ENCODE data around the gene REC114. TPM values are rescaled to one million over a fixed set of nuclear protein-coding genes. Genes with fewer than 3 reads are reported as not detected.
A peak's percentile ranks its signal among the peaks of the same experiment; 100 is the strongest.
"Not testable (repeated sequence)": the region's sequence is repeated elsewhere in the genome, so short reads cannot be mapped to it uniquely, and the experiment has no call there.

REC114 gene
- total RNA-seq, 1 donor from 2014 or later: not detected

- no peaks in the 10 kb centered on the region for H3K36me3 Mint-ChIP-seq (ENCODE audit: low read depth)
- no peak overlapping the region for H3K27ac Mint-ChIP-seq
- no peak for DNase-seq (ENCODE audit: low spot score)
- intact Hi-C loops (cut with micrococcal nuclease): no loop called here
- no peaks in the 10 kb centered on the region for H3K9me3 Mint-ChIP-seq
- H3K27me3 Mint-ChIP-seq (ENCODE audit: low read depth): peaks cover 29% of the 10 kb centered on the region
- H3K4me1 Mint-ChIP-seq (ENCODE audit: low read depth): peaks cover 3% of the 10 kb centered on the region
- no peak overlapping the region for H3K4me3 Mint-ChIP-seq (ENCODE audit: low read depth)
Observed at GRCh38 chr15:73433873-73434272, 9.1 kb upstream of the REC114 start.

- intact Hi-C loops (cut with micrococcal nuclease): no loop called here
- no peak overlapping the region for H3K27ac Mint-ChIP-seq
- H3K4me1 Mint-ChIP-seq (ENCODE audit: low read depth): peaks cover 3% of the 10 kb centered on the region
- H3K36me3 Mint-ChIP-seq (ENCODE audit: low read depth): no peaks in the 10 kb centered on the region
- H3K9me3 Mint-ChIP-seq: no peaks in the 10 kb centered on the region
- H3K4me3 Mint-ChIP-seq (ENCODE audit: low read depth): no peak overlapping the region
- DNase-seq (ENCODE audit: low spot score): no peak
- peaks cover 32% of the 10 kb centered on the region for H3K27me3 Mint-ChIP-seq (ENCODE audit: low read depth)
Observed at GRCh38 chr15:73436613-73437012, 6.4 kb upstream of the REC114 start.

- intact Hi-C loops (cut with micrococcal nuclease): no loop called here
- H3K9me3 Mint-ChIP-seq: no peaks in the 10 kb centered on the region
- peaks cover 29% of the 10 kb centered on the region for H3K27me3 Mint-ChIP-seq (ENCODE audit: low read depth)
- no peak overlapping the region for H3K4me3 Mint-ChIP-seq (ENCODE audit: low read depth)
- no peak for DNase-seq (ENCODE audit: low spot score)
- H3K4me1 Mint-ChIP-seq (ENCODE audit: low read depth): peaks cover 3% of the 10 kb centered on the region
- H3K36me3 Mint-ChIP-seq (ENCODE audit: low read depth): no peaks in the 10 kb centered on the region
- H3K27ac Mint-ChIP-seq: no peak overlapping the region
Observed at GRCh38 chr15:73437543-73438109, 5.3 kb upstream of the REC114 start.

- peaks cover 3% of the 10 kb centered on the region for H3K4me1 Mint-ChIP-seq (ENCODE audit: low read depth)
- H3K27ac Mint-ChIP-seq: no peak overlapping the region
- no peak for DNase-seq (ENCODE audit: low spot score)
- no peaks in the 10 kb centered on the region for H3K9me3 Mint-ChIP-seq
- intact Hi-C loops (cut with micrococcal nuclease): no loop called here
- H3K27me3 Mint-ChIP-seq (ENCODE audit: low read depth): peaks cover 25% of the 10 kb centered on the region
- no peak overlapping the region for H3K4me3 Mint-ChIP-seq (ENCODE audit: low read depth)
- H3K36me3 Mint-ChIP-seq (ENCODE audit: low read depth): no peaks in the 10 kb centered on the region
Observed at GRCh38 chr15:73438651-73439050, 4.3 kb upstream of the REC114 start.

DNA sequence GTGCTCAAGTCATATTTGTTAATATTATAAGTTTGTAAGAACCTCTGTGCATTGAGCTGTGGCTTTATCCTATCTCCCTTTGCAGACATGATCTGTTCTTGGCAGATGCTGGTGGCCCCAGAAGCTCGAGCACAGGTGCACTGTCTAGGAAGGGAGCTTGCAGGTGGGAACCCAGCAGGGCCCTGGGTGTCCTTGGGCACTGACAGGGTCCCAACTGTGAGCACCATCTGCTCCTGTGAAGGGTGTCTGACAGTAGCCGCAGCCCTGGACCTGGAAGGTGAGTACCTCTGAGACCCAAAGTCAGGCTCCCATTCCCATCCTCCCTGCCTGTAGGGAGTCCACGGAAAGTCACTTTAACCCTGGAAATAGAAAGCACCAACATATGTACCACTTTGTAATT lies 2.4 kb upstream of the REC114 start:
- no peak overlapping the region for H3K27ac Mint-ChIP-seq
- H3K36me3 Mint-ChIP-seq (ENCODE audit: low read depth): no peaks in the 10 kb centered on the region
- peaks cover 3% of the 10 kb centered on the region for H3K4me1 Mint-ChIP-seq (ENCODE audit: low read depth)
- H3K27me3 Mint-ChIP-seq (ENCODE audit: low read depth): peaks cover 30% of the 10 kb centered on the region
- no peaks in the 10 kb centered on the region for H3K9me3 Mint-ChIP-seq
- H3K4me3 Mint-ChIP-seq (ENCODE audit: low read depth): no peak overlapping the region
- DNase-seq (ENCODE audit: low spot score): no peak
- intact Hi-C loops (cut with micrococcal nuclease): no loop called here

- intact Hi-C loops (cut with micrococcal nuclease): no loop called here
- peaks cover 29% of the 10 kb centered on the region for H3K27me3 Mint-ChIP-seq (ENCODE audit: low read depth)
- no peaks in the 10 kb centered on the region for H3K36me3 Mint-ChIP-seq (ENCODE audit: low read depth)
- peaks cover 3% of the 10 kb centered on the region for H3K4me1 Mint-ChIP-seq (ENCODE audit: low read depth)
- H3K27ac Mint-ChIP-seq: no peak overlapping the region
- no peak overlapping the region for H3K4me3 Mint-ChIP-seq (ENCODE audit: low read depth)
- no peak for DNase-seq (ENCODE audit: low spot score)
- H3K9me3 Mint-ChIP-seq: peaks cover 3% of the 10 kb centered on the region
Observed at GRCh38 chr15:73442421-73442820, 543 bp upstream of the REC114 start.

DNA sequence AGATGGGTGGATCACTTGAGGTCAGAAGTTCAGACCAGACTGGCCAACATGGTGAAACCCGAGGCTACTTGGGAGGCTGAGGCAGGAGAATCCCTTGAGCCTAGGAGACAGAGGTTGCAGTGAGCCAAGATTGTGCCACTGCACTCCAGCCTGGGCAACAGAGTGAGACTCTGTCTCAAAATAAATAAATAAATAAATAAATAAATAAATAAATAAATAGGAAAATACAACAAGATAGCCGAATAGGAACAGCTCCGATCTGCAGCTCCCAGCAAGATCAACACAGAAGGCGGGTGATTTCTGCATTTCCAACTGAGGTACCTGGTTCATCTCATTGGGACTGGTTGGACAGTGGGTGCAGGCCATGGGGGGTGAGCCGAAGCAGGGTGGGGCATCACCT lies 4.5 kb downstream of the REC114 start:
- H3K4me3 Mint-ChIP-seq (ENCODE audit: low read depth); intact Hi-C loops (cut with micrococcal nuclease); H3K9me3 Mint-ChIP-seq; H3K4me1 Mint-ChIP-seq (ENCODE audit: low read depth); DNase-seq (ENCODE audit: low spot score); H3K27ac Mint-ChIP-seq; H3K36me3 Mint-ChIP-seq (ENCODE audit: low read depth): not testable (repeated sequence)
- peaks cover 29% of the 10 kb centered on the region for H3K27me3 Mint-ChIP-seq (ENCODE audit: low read depth)

DNA sequence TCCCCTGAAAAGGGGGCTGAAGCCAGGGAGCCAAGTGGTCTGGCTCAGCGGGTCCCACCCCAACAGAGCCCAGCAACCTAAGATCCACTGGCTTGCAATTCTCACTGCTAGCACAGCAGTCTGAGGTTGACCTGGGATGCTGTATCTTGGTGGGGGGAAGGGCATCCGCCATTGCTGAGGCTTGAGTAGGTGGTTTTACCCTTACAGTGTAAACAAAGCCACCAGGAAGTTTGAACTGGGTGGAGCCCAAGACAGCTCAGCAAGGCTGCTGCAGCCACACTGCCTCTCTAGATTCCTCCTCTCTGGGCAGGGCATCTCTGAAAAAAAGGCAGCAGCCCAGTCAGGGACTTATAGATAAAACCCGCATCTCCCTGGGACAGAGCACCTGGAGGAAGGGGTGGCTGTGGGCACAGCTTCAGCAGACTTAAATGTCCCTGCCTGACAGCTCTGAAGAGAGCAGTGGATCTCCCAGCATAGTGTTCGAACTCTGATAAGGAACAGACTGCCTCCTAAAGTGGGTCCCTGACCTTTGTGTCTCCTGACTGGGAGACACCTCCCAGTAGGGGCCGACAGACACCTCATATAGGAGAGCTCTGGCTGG lies 5.3 kb downstream of the REC114 start:
- H3K27ac Mint-ChIP-seq; intact Hi-C loops (cut with micrococcal nuclease); H3K4me3 Mint-ChIP-seq (ENCODE audit: low read depth); H3K9me3 Mint-ChIP-seq; H3K4me1 Mint-ChIP-seq (ENCODE audit: low read depth); H3K36me3 Mint-ChIP-seq (ENCODE audit: low read depth): not testable (repeated sequence)
- peak; percentile 16 for DNase-seq (ENCODE audit: low spot score)
- peaks cover 30% of the 10 kb centered on the region for H3K27me3 Mint-ChIP-seq (ENCODE audit: low read depth)

GRCh38 chr15:73449980-73450379 lies 7.0 kb downstream of the REC114 start:
- DNase-seq (ENCODE audit: low spot score); H3K4me3 Mint-ChIP-seq (ENCODE audit: low read depth); H3K9me3 Mint-ChIP-seq; H3K36me3 Mint-ChIP-seq (ENCODE audit: low read depth); intact Hi-C loops (cut with micrococcal nuclease); H3K27ac Mint-ChIP-seq; H3K4me1 Mint-ChIP-seq (ENCODE audit: low read depth): not testable (repeated sequence)
- H3K27me3 Mint-ChIP-seq (ENCODE audit: low read depth): peaks cover 26% of the 10 kb centered on the region

GRCh38 chr15:73454096-73454495 lies 11.1 kb downstream of the REC114 start:
- Mint-ChIP-seq H3K4me3 (ENCODE audit: low read depth) (no peak overlapping the region), H3K9me3 (peaks cover 6% of the 10 kb centered on the region), H3K36me3 (ENCODE audit: low read depth) (no peaks in the 10 kb centered on the region), H3K27ac (no peak overlapping the region), H3K27me3 (ENCODE audit: low read depth) (peaks cover 31% of the 10 kb centered on the region), H3K4me1 (ENCODE audit: low read depth) (no peaks in the 10 kb centered on the region)
- intact Hi-C loops (cut with micrococcal nuclease): no loop called here
- DNase-seq (ENCODE audit: low spot score): no peak

- no peak overlapping the region for H3K4me3 Mint-ChIP-seq (ENCODE audit: low read depth)
- H3K27me3 Mint-ChIP-seq (ENCODE audit: low read depth): peaks cover 30% of the 10 kb centered on the region
- peaks cover under 1% of the 10 kb centered on the region for H3K9me3 Mint-ChIP-seq
- no peak overlapping the region for H3K27ac Mint-ChIP-seq
- intact Hi-C loops (cut with micrococcal nuclease): no loop called here
- DNase-seq (ENCODE audit: low spot score): no peak
- no peaks in the 10 kb centered on the region for H3K4me1 Mint-ChIP-seq (ENCODE audit: low read depth)
- H3K36me3 Mint-ChIP-seq (ENCODE audit: low read depth): no peaks in the 10 kb centered on the region
Observed at GRCh38 chr15:73455876-73456275, 12.9 kb downstream of the REC114 start.

GRCh38 chr15:73457334-73457733 lies 14.4 kb downstream of the REC114 start:
- H3K27ac Mint-ChIP-seq: no peak overlapping the region
- no peak overlapping the region for H3K4me3 Mint-ChIP-seq (ENCODE audit: low read depth)
- no peaks in the 10 kb centered on the region for H3K4me1 Mint-ChIP-seq (ENCODE audit: low read depth)
- no peaks in the 10 kb centered on the region for H3K36me3 Mint-ChIP-seq (ENCODE audit: low read depth)
- intact Hi-C loops (cut with micrococcal nuclease): no loop called here
- H3K9me3 Mint-ChIP-seq: no peaks in the 10 kb centered on the region
- DNase-seq (ENCODE audit: low spot score): no peak
- H3K27me3 Mint-ChIP-seq (ENCODE audit: low read depth): peaks cover 25% of the 10 kb centered on the region

- Mint-ChIP-seq H3K27me3 (ENCODE audit: low read depth) (peaks cover 28% of the 10 kb centered on the region), H3K9me3 (no peaks in the 10 kb centered on the region), H3K4me1 (ENCODE audit: low read depth) (no peaks in the 10 kb centered on the region), H3K27ac (no peak overlapping the region), H3K4me3 (ENCODE audit: low read depth) (no peak overlapping the region), H3K36me3 (ENCODE audit: low read depth) (no peaks in the 10 kb centered on the region)
- intact Hi-C loops (cut with micrococcal nuclease): no loop called here
- DNase-seq (ENCODE audit: low spot score): no peak
Observed at GRCh38 chr15:73460662-73461061, 17.7 kb downstream of the REC114 start.

DNA sequence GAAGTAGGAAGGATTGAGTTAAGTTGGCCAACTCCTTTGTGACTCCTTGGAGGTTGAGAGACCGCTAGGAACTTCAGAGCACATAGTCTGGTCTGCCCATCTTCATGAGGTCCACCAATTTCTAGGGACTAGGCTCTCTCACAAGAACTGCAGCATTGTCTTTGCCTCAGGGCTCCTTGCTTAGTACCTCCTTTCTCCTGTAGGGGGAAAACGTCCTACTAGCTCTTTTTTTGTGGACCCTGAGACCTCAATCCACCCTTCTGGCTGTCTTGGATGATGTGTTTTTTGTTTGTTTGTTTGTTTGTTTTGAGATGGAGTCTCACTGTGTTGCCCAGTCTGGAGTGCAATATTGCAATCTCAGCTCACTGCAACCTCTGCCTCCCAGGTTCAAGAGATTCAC lies 21.6 kb downstream of the REC114 start:
- H3K4me1 Mint-ChIP-seq (ENCODE audit: low read depth): no peaks in the 10 kb centered on the region
- intact Hi-C loops (cut with micrococcal nuclease): no loop called here
- H3K36me3 Mint-ChIP-seq (ENCODE audit: low read depth): no peaks in the 10 kb centered on the region
- no peak for DNase-seq (ENCODE audit: low spot score)
- no peaks in the 10 kb centered on the region for H3K9me3 Mint-ChIP-seq
- H3K27ac Mint-ChIP-seq: no peak overlapping the region
- peaks cover 29% of the 10 kb centered on the region for H3K27me3 Mint-ChIP-seq (ENCODE audit: low read depth)
- no peak overlapping the region for H3K4me3 Mint-ChIP-seq (ENCODE audit: low read depth)

All from activated T-helper 2 cell treated with anti-CD3 and anti-CD28 coated beads, Interferon-gamma antibody, Interleukin-2, Interleukin-4, amounts not matched to agents 10 μg/mL and 5 μg/mL and 100 μg/mL, durations not matched to agents 14 hours and 24 hours and 36 hours (primary cell).